SH-SY5Y (cell line): ENCODE data around the gene ATG7.

Experiments
- GATA2 ChIP-seq: IDR thresholded peaks from 2 replicates; pipeline ENCODE4 v1.6.1; 2011; ENCODE audit warnings: mild to moderate bottlenecking, low read depth, low read length
- GATA3 ChIP-seq: IDR thresholded peaks from 2 replicates; pipeline ENCODE4 v1.6.1; 2011; ENCODE audit warnings: low read depth, mild to moderate bottlenecking, low read length, moderate library complexity

Gene ATG7

DNA sequence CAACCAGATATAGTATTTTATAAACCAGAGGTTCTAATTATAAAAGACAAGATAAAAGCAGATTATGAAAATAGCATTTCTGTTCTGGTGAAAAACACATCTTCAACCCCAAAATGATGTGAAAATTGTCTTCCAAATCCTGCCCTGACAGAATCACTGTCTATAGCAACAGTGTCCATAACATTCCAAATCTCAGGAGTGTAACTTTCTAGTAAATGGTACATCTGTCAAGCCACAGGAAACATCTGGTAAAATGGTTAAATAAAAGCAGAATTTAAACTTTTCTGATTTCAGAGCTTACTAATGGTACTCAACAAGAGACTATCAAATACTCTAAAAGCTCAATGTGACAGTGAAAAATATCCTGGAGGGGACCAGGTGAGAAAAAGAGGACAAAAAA lies 311.0 kb downstream of the ATG7 start:
- TF ChIP-seq GATA2 (no peak), GATA3 (no peak)

DNA sequence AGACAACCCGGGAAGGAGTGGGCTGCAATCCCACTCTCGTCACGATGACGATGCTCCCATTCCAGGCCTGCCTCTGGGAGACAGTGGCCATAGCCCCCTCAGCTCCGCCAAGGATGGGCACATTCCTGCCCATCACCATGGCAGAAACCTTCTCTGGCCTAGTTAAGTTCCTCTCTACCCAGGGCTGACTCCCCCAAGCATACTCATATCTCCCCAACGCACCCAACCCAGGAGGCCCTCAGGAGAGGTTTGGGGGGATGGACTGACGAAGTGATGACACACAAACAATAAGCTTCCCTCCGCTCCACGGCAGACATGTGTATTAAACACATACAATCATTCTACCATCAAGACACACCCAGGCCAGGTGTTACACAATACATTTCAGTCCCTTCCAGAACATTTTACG lies 311.4 kb downstream of the ATG7 start:
- no peak for TF ChIP-seq GATA2
- TF ChIP-seq GATA3 = no peak

GRCh38 chr3:11584570-11584969 lies 312.4 kb downstream of the ATG7 start:
- no peak for TF ChIP-seq GATA3
- no peak for TF ChIP-seq GATA2

GRCh38 chr3:11587766-11588165 lies 315.6 kb downstream of the ATG7 start:
- TF ChIP-seq GATA3 (no peak), GATA2 (no peak)

GRCh38 chr3:11588338-11588737 lies 316.1 kb downstream of the ATG7 start:
- no peak for TF ChIP-seq GATA2
- no peak for TF ChIP-seq GATA3

DNA sequence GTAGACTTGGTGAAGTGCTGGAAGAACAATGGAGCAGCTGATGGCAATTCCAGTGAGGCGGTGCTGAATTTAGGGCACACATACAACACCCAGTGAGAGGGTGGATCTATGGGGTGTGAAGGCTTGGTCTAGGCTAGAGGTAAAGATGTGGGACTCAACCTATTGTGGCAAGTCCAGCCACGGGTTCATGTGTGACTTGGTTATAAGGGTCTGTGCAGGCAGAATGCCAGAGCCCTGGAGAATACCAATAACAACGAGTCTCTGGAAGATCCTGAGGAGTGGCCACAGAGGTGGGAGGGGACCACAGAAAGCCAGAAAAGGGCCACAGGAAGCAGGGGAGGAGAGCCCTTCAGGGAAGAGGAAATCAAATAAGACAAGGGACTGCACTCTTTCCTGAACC lies 316.6 kb downstream of the ATG7 start:
- TF ChIP-seq GATA3 = no peak
- TF ChIP-seq GATA2 = no peak

- TF ChIP-seq GATA3 (no peak), GATA2 (no peak)
Observed at GRCh38 chr3:11589706-11590105, 317.5 kb downstream of the ATG7 start.

DNA sequence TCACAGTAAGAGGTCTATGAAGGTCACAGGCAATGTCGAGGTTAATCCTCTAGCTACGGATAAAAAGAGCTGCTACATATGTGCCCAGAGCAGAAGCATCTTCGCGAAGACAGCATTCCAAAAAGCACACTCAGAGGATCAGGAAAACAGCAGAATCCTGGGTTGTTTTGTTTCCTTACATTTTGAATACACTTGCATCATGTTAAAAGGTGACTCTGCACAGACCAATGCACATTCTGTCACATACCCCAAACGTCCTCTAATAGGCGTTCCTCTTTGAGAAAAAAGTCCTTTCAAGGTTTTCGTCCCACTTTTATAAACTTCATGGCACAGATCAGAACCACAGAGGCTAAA lies 318.8 kb downstream of the ATG7 start:
- no peak for TF ChIP-seq GATA3
- TF ChIP-seq GATA2 = no peak

DNA sequence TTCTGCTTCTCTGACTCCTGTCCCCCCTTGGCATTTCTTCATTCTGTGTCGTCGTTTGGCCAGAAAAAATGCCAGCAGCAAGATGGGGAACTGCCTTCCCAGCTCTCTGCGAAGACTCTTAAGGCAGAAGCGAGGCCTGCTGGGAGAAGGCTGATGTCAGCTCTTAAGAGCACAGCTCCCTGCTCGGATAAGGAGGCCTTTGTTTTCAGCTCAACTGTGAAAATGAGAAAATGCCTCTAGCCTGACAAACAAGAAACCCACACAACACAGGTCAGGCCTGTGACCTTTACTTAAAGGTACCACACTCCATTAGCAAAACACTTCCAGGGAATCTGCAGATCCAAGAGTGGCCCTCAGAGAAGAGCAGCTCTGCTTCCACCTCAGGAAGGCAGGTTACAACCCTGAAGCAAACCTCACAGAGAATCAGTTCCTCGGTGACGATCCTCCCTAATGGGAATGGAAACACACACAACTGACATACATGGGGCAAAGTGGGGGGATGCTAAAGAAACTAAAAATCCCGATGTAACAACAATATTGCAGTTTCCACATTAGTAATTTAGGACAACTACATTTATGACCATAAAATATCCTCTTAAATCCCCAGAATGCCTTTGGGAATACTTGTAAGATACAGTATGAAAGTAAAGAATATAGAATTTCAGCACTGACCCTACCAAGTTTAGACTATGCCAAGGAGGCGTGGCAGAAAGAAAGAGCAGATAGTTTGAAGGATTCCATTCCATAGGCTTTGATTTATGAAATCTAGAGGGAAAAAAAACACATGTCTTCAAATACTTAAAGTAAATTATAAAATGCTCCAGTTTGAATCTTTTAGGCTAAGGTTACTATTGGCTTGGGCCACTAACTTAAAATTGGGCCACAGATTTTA lies 319.4 kb downstream of the ATG7 start:
- no peak for TF ChIP-seq GATA3

GRCh38 chr3:11592445-11593298 lies 320.5 kb downstream of the ATG7 start:
- TF ChIP-seq GATA2 = no peak
- TF ChIP-seq GATA3 = no peak

DNA sequence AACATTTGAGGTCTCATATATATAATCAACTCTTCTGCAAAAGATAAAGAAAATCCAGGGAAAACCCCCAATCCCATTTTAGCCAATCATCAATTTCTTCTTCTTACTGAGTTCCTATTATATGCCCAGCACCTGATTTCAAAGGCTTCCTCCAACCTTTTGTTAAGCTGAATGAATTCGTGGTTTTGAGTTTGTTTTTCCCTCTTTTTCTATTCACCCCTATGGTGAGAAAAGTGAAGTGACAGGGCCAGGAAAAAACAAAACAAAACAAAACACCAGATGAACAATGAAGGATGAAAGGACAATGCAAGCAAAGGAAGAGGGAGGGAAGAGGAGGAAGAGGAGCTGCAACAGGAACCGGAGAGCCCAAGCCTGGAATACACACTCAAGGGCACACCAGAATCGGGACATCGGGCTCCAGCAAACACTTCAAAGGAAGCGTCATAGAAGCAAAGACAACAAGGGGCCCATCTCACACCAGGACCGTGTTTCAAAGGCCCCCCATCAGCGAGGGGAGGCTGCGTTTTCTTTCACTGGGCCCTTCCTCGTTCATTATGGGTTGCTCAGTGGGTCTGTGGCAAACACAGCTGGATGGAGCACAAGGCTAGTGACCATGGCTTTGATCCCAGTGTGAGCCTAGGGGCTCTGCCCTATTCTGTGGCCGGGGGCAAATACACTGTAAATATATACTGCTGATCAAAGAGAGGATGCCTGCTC lies 321.3 kb downstream of the ATG7 start:
- TF ChIP-seq GATA2 (no peak), GATA3 (no peak)

DNA sequence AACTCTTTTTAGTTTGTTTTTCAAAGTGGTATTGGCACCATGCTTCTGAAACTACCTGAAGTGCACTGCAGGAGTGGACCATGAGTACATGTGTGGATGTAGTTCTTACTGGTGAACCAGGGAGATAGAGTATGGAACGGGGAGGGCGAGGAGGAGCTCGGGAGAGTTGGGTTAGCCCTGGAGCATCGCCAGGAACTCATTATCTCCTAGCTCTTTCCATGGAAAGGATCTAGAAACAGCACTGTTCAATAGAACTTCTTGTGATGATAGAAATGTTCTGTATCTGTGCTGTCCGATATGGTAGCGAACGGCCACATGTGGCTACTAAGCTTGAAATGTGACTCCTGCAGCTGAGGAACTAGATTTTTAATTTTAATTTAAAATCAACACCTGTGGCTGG lies 324.2 kb downstream of the ATG7 start:
- TF ChIP-seq GATA2 (no peak), GATA3 (no peak)

- TF ChIP-seq GATA2 = no peak
- no peak for TF ChIP-seq GATA3
Observed at GRCh38 chr3:11600501-11601282, 328.5 kb downstream of the ATG7 start.

DNA sequence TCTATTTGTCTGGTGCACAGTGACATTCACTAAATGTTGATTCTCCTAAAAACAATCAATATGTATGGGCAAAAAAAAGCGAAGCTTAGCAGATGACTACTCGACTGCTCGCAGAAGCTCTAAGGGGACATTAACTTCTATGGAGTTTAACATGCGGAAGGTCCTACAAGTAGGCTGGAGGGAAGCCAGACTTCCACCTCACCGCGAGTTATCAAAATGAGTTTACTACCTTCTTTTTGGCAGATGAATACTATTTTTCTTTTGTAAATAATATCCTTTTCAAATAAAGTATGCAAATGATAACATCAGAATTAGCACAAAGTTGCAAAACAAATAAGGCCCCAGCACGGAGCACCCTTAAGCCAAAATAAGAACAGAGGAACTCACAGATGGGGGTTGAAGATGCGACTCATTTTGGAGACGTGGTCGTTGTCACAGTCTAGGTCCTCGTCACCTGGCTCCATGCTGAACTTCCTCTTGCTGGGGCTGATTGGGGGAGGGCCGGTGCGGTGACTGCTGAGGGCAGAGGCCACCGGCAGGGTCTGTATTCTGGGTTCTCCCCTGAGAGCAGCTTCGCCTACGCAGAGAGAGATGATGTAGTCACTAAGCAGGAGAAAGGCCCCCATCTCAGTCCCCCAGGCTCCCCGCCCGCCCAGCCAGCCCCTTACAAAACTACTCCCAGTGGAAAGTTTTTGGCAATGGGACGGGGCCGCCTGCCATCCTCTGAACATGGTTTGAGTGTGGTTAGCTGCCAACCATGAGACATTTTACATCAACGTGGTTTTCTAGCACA lies 329.4 kb downstream of the ATG7 start:
- TF ChIP-seq GATA2 (no peak), GATA3 (no peak)
